WTC11 (cell line): ENCODE results near the gene PRPF8. TPM values are rescaled to one million over a fixed set of nuclear protein-coding genes. Genes with fewer than 3 reads are reported as not detected.

ENCODE experiments used
- ATAC-seq: fragments of 200-7000 bp; cut with Tn5 transposase; 2 replicates; pipeline ENCODE4 v1.10.0; 2021; ENCODE audit warnings: mild to moderate bottlenecking, moderate library complexity
- CTCF ChIA-PET: fragments of 300-600 bp; sonication (Branson Sonifier 250); formaldehyde crosslinking; loops from one replicate; lab custom pipeline; 2021; ENCODE audit warnings: antibody characterized with exemption; lab: Charles Lee
- POLR2A ChIA-PET: fragments of 350-600 bp; sonication (Branson Sonifier 250); formaldehyde crosslinking; loops from one replicate; lab custom pipeline; 2021; ENCODE audit warnings: antibody characterized with exemption; lab: Charles Lee
- DNase-seq: peaks from one replicate; pipeline ENCODE4 v3.0.0; 2021; ENCODE audit warnings: low spot score
- H3K27ac Mint-ChIP-seq: 2 replicates; pipeline ENCODE4 v1.8.0; 2021; ENCODE audit warnings: mixed read lengths
- H3K27me3 Mint-ChIP-seq: 2 replicates; pipeline ENCODE4 v1.8.0; 2021; ENCODE audit warnings: low read depth, mild to moderate bottlenecking, moderate library complexity, mixed read lengths
- H3K36me3 Mint-ChIP-seq: 2 replicates; pipeline ENCODE4 v1.8.0; 2021; ENCODE audit warnings: mixed read lengths
- H3K4me1 Mint-ChIP-seq: 2 replicates; pipeline ENCODE4 v1.8.0; 2022; ENCODE audit warnings: mixed read lengths
- H3K4me3 Mint-ChIP-seq: 2 replicates; pipeline ENCODE4 v1.8.0; 2021; ENCODE audit warnings: mild to moderate bottlenecking, moderate library complexity, mixed read lengths
- H3K9me3 Mint-ChIP-seq: 2 replicates; pipeline ENCODE4 v1.8.0; 2021; ENCODE audit warnings: mixed read lengths
- CBFB ChIP-seq: sonication (generic); formaldehyde crosslinking; IDR thresholded peaks from 2 replicates; pipeline ENCODE4 v1.8.1; 2022; ENCODE audit warnings: mild to moderate bottlenecking, low read depth, missing genetic modification reagents
- CREM ChIP-seq: sonication (generic); formaldehyde crosslinking; IDR thresholded peaks from 2 replicates; pipeline ENCODE4 v1.8.1; 2022; ENCODE audit warnings: mild to moderate bottlenecking, missing genetic modification reagents, moderate library complexity
- HMGA2 ChIP-seq: fragments of 250-450 bp; sonication (Bioruptor Pico); IDR thresholded peaks from 2 replicates; pipeline ENCODE4 v1.4.0; 2021; ENCODE audit warnings: mild to moderate bottlenecking, moderate library complexity
- IRF2 ChIP-seq: sonication (generic); formaldehyde crosslinking; IDR thresholded peaks from 2 replicates; pipeline ENCODE4 v1.8.0; 2022; ENCODE audit warnings: low read depth, missing genetic modification reagents, borderline replicate concordance
- MYBL2 ChIP-seq: sonication (generic); formaldehyde crosslinking; IDR thresholded peaks from 2 replicates; pipeline ENCODE4 v1.8.1; 2023; ENCODE audit warnings: mild to moderate bottlenecking, moderate library complexity, missing genetic modification reagents
- NR2C2 ChIP-seq: sonication (generic); formaldehyde crosslinking; IDR thresholded peaks from 2 replicates; pipeline ENCODE4 v1.8.0; 2022; ENCODE audit warnings: mild to moderate bottlenecking, missing genetic modification reagents
- NR3C1 ChIP-seq: sonication (generic); formaldehyde crosslinking; conservative IDR thresholded peaks from 2 replicates; pipeline ENCODE4 v1.8.1; 2023; ENCODE audit warnings: low read depth, mild to moderate bottlenecking, missing genetic modification reagents
- RORB ChIP-seq: fragments of 250-450 bp; sonication (Bioruptor Pico); IDR thresholded peaks from 2 replicates; pipeline ENCODE4 v1.9.0; 2021; ENCODE audit warnings: mild to moderate bottlenecking
- USF1 ChIP-seq: sonication (generic); formaldehyde crosslinking; IDR thresholded peaks from 2 replicates; pipeline ENCODE4 v1.8.0; 2022; ENCODE audit warnings: mild to moderate bottlenecking, missing genetic modification reagents
- USF2 ChIP-seq: sonication (generic); formaldehyde crosslinking; IDR thresholded peaks from 2 replicates; pipeline ENCODE4 v1.8.1; 2023; ENCODE audit warnings: mild to moderate bottlenecking, missing genetic modification reagents, moderate library complexity
- ZNF263 ChIP-seq: sonication (generic); formaldehyde crosslinking; IDR thresholded peaks from 2 replicates; pipeline ENCODE4 v1.8.1; 2022; ENCODE audit warnings: low read depth, mild to moderate bottlenecking, moderate library complexity, missing genetic modification reagents
- total RNA-seq: library from RNA; stranded (reverse); gene quantifications from 3 replicates; pipeline ENCODE4 v1.2.3, GENCODE V29; 2021
- TF ChIP-seq, protein P1 (sequence below): sonication (generic); formaldehyde crosslinking; IDR thresholded peaks from 2 replicates; pipeline ENCODE4 v1.8.0; 2022; ENCODE audit warnings: missing genetic modification reagents
- TF ChIP-seq, protein P2 (sequence below): fragments of 250-450 bp; sonication (Bioruptor Pico); IDR thresholded peaks from 2 replicates; pipeline ENCODE4 v1.9.0; 2021; ENCODE audit warnings: mild to moderate bottlenecking, borderline replicate concordance
- TF ChIP-seq, protein P3 (sequence below): fragments of 250-450 bp; sonication (Bioruptor Pico); IDR thresholded peaks from 2 replicates; pipeline ENCODE4 v1.9.0; 2021; ENCODE audit warnings: mild to moderate bottlenecking

PRPF8 gene
- total RNA-seq, 1 experiment from 2014 or later, result 388 TPM

- no peak for ATAC-seq
- H3K36me3 Mint-ChIP-seq, result peaks cover 49% of the 10 kb centered on the region
- H3K4me3 Mint-ChIP-seq, result peak overlapping the region; percentile 8; the same call in 1 of the 2 replicates
- TF ChIP-seq, protein P1, sequence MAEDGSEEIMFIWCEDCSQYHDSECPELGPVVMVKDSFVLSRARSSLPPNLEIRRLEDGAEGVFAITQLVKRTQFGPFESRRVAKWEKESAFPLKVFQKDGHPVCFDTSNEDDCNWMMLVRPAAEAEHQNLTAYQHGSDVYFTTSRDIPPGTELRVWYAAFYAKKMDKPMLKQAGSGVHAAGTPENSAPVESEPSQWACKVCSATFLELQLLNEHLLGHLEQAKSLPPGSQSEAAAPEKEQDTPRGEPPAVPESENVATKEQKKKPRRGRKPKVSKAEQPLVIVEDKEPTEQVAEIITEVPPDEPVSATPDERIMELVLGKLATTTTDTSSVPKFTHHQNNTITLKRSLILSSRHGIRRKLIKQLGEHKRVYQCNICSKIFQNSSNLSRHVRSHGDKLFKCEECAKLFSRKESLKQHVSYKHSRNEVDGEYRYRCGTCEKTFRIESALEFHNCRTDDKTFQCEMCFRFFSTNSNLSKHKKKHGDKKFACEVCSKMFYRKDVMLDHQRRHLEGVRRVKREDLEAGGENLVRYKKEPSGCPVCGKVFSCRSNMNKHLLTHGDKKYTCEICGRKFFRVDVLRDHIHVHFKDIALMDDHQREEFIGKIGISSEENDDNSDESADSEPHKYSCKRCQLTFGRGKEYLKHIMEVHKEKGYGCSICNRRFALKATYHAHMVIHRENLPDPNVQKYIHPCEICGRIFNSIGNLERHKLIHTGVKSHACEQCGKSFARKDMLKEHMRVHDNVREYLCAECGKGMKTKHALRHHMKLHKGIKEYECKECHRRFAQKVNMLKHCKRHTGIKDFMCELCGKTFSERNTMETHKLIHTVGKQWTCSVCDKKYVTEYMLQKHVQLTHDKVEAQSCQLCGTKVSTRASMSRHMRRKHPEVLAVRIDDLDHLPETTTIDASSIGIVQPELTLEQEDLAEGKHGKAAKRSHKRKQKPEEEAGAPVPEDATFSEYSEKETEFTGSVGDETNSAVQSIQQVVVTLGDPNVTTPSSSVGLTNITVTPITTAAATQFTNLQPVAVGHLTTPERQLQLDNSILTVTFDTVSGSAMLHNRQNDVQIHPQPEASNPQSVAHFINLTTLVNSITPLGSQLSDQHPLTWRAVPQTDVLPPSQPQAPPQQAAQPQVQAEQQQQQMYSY (CRISPR knock-in tag), result no peak
- TF ChIP-seq, protein P2, sequence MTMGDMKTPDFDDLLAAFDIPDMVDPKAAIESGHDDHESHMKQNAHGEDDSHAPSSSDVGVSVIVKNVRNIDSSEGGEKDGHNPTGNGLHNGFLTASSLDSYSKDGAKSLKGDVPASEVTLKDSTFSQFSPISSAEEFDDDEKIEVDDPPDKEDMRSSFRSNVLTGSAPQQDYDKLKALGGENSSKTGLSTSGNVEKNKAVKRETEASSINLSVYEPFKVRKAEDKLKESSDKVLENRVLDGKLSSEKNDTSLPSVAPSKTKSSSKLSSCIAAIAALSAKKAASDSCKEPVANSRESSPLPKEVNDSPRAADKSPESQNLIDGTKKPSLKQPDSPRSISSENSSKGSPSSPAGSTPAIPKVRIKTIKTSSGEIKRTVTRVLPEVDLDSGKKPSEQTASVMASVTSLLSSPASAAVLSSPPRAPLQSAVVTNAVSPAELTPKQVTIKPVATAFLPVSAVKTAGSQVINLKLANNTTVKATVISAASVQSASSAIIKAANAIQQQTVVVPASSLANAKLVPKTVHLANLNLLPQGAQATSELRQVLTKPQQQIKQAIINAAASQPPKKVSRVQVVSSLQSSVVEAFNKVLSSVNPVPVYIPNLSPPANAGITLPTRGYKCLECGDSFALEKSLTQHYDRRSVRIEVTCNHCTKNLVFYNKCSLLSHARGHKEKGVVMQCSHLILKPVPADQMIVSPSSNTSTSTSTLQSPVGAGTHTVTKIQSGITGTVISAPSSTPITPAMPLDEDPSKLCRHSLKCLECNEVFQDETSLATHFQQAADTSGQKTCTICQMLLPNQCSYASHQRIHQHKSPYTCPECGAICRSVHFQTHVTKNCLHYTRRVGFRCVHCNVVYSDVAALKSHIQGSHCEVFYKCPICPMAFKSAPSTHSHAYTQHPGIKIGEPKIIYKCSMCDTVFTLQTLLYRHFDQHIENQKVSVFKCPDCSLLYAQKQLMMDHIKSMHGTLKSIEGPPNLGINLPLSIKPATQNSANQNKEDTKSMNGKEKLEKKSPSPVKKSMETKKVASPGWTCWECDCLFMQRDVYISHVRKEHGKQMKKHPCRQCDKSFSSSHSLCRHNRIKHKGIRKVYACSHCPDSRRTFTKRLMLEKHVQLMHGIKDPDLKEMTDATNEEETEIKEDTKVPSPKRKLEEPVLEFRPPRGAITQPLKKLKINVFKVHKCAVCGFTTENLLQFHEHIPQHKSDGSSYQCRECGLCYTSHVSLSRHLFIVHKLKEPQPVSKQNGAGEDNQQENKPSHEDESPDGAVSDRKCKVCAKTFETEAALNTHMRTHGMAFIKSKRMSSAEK (CRISPR knock-in tag), result no peak
- TF ChIP-seq MYBL2 (CRISPR knock-in tag) (no peak), USF1 (CRISPR knock-in tag) (no peak), NR2C2 (CRISPR knock-in tag) (no peak), IRF2 (CRISPR knock-in tag) (no peak), NR3C1 (no peak)
- H3K27ac Mint-ChIP-seq, result no peak overlapping the region
- H3K9me3 Mint-ChIP-seq, result no peaks in the 10 kb centered on the region
- ChIA-PET CTCF (interaction anchor here (2.5 to 7.2 kb wide), 4 partner anchors 18 to 76 kb away, joined by 11 to 133 read pairs (median 41); partner anchors contain the start of gene PRPF8), POLR2A (no interaction called here)
- peaks cover 12% of the 10 kb centered on the region for H3K4me1 Mint-ChIP-seq
- DNase-seq, result no peak
- no peaks in the 10 kb centered on the region; the same call in 1 of the 2 replicates for H3K27me3 Mint-ChIP-seq
Observed at GRCh38 chr17:1650731-1651558, 33.7 kb downstream of the PRPF8 start.

DNA sequence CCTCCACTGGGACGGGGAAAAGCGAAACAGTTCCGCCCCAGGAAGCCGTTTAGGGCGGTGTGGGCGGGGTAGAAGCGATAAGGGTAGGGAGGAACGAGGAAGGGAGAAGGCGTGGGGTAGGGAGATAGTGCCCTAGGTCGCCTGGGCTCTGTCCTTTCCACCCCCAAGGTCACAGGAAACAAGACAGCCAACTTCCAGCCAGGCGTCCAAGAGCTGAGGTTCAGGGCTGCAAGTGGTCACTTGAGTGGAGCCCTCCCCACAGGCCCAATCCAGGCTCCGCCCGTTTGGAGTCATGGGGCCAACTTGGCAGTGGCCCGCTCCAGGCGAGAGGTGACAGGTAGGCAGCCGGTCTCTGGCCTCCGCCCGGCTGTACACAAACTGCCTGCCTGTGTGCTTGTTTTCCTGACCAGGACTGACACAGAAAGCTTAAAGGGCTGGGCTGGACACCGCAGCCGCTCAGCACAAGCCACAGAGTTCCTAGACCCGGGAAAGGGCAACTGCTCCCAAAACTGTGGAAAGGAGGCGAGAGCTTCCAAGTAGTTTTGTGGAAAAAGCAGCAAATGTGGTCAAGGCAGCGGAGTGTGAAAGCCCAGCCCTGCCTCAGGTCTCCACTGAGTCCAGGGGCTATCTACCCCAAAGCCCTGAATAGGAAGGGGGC lies 34.7 kb downstream of the PRPF8 start, which contains the start of gene RILP:
Gene RILP (minus strand): TSS at position 23 of the 658 bp plus-strand sequence. CDS start 62 bp downstream, outside the sequence.
- peak within 1 kb of the TSS; percentile 32; the same call in 1 of the 2 replicates for H3K27ac Mint-ChIP-seq
- peaks cover 42% of the 10 kb centered on the region for H3K36me3 Mint-ChIP-seq
- peaks cover 22% of the 10 kb centered on the region for H3K4me1 Mint-ChIP-seq
- H3K27me3 Mint-ChIP-seq, result no peaks in the 10 kb centered on the region; the same call in 1 of the 2 replicates
- POLR2A ChIA-PET, result interaction anchor here (1.0 to 2.3 kb wide), 8 partner anchors 10 to 133 kb away, joined by 3 to 12 read pairs (median 6); partner anchors contain the start of genes INPP5K and SLC43A2
- CTCF ChIA-PET, result interaction anchor here (0.7 to 7.2 kb wide), 38 partner anchors 9 to 442 kb away, joined by 3 to 133 read pairs (median 7); partner anchors contain the start of genes INPP5K, PRPF8 and SLC43A2
- ATAC-seq, result peak; percentile 11
- no peaks in the 10 kb centered on the region for H3K9me3 Mint-ChIP-seq
- DNase-seq, result peak; percentile 57
- peak within 1 kb of the TSS; percentile 72 for H3K4me3 Mint-ChIP-seq
- TF ChIP-seq CREM (CRISPR knock-in tag) (no peak), ZNF263 (CRISPR knock-in tag) (no peak), USF2 (CRISPR knock-in tag) (peak; percentile 35), RORB (CRISPR knock-in tag) (no peak), HMGA2 (no peak), CBFB (CRISPR knock-in tag) (no peak)
- TF ChIP-seq, protein P3, sequence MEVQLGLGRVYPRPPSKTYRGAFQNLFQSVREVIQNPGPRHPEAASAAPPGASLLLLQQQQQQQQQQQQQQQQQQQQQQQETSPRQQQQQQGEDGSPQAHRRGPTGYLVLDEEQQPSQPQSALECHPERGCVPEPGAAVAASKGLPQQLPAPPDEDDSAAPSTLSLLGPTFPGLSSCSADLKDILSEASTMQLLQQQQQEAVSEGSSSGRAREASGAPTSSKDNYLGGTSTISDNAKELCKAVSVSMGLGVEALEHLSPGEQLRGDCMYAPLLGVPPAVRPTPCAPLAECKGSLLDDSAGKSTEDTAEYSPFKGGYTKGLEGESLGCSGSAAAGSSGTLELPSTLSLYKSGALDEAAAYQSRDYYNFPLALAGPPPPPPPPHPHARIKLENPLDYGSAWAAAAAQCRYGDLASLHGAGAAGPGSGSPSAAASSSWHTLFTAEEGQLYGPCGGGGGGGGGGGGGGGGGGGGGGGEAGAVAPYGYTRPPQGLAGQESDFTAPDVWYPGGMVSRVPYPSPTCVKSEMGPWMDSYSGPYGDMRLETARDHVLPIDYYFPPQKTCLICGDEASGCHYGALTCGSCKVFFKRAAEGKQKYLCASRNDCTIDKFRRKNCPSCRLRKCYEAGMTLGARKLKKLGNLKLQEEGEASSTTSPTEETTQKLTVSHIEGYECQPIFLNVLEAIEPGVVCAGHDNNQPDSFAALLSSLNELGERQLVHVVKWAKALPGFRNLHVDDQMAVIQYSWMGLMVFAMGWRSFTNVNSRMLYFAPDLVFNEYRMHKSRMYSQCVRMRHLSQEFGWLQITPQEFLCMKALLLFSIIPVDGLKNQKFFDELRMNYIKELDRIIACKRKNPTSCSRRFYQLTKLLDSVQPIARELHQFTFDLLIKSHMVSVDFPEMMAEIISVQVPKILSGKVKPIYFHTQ (CRISPR knock-in tag), result no peak
- TF ChIP-seq, protein P2 (CRISPR knock-in tag), result no peak
